SK-N-SH (cell line): Measurements from ENCODE around the gene MT1M. TPM values are rescaled to one million over a fixed set of nuclear protein-coding genes. Genes with fewer than 3 reads are reported as not detected.

ENCODE experiments used
- CTCF ChIA-PET: fragments of 300-600, 350-600 bp; formaldehyde crosslinking; extraction: SDS; loops from one replicate; lab custom pipeline; 2021; lab: Yijun Ruan, JAX
- POLR2A ChIA-PET: fragments of 350-600 bp; sonication (Branson Sonifier 250); formaldehyde crosslinking; extraction: SDS; loops from one replicate; lab custom pipeline; 2020; ENCODE audit warnings: antibody characterized with exemption, inconsistent platforms; lab: Yijun Ruan, JAX
- DNase-seq: peaks from one replicate; pipeline ENCODE4 v3.0.0; 2012
- H2AFZ ChIP-seq: fragments of 200-600 bp; sonication (generic); 2 replicates; pipeline ENCODE4 v1.8.1; 2016; ENCODE audit warnings: antibody characterized with exemption, mild to moderate bottlenecking, low read depth
- H3F3A ChIP-seq: fragments of 200-600 bp; sonication (generic); replicated peaks from 2 replicates; pipeline ENCODE3; 2016; ENCODE audit warnings: antibody characterized with exemption, mild to moderate bottlenecking; ENCODE audit not compliant: insufficient read depth
- H3K27ac ChIP-seq, 2 experiments: fragments of 200-500 bp in 1 of 2; fragments of 200-600 bp in 1 of 2; sonication (Bioruptor generic) in 1 of 2; sonication (generic), shearing (Covaris generic) in 1 of 2; 2 replicates each; pipeline versions ENCODE4 v1.5.1 to v1.6.1; 2014 to 2016; ENCODE audit warnings: low read depth in 2 of 2, inconsistent platforms in 1 of 2, low read length in 1 of 2, mild to moderate bottlenecking in 1 of 2, mixed read lengths in 1 of 2
- H3K27me3 ChIP-seq: fragments of 200-600 bp; sonication (generic), shearing (Covaris generic); 2 replicates; pipeline ENCODE4 v1.6.1; 2016; ENCODE audit warnings: mixed run types; ENCODE audit not compliant: insufficient read depth
- H3K36me3 ChIP-seq, 2 experiments: fragments of 200-500 bp in 1 of 2; fragments of 200-600 bp in 1 of 2; sonication (Bioruptor generic) in 1 of 2; sonication (generic) in 1 of 2; replicated peaks in 1 of 2; 2 replicates each; pipeline versions ENCODE3 to v1.5.1; 2014 to 2016; ENCODE audit warnings: low read length in 1 of 2, mild to moderate bottlenecking in 1 of 2; ENCODE audit not compliant: insufficient read depth in 2 of 2, control insufficient read depth in 1 of 2
- H3K4me1 ChIP-seq, 2 experiments: fragments of 200-500 bp in 1 of 2; fragments of 200-600 bp in 1 of 2; sonication (Bioruptor generic) in 1 of 2; sonication (generic), shearing (Covaris generic) in 1 of 2; 2 replicates each; pipeline versions ENCODE4 v1.5.1 to v1.6.1; 2014 to 2016; ENCODE audit warnings: low read depth in 1 of 2, low read length in 1 of 2, mixed run types in 1 of 2; ENCODE audit not compliant: insufficient read depth in 2 of 2, control insufficient read depth in 1 of 2
- H3K4me2 ChIP-seq: fragments of 200-600 bp; sonication (generic), shearing (Covaris generic); 2 replicates; pipeline ENCODE4 v1.6.1; 2017; ENCODE audit warnings: mixed run types
- H3K4me3 ChIP-seq, 2 experiments: fragments of 200-500 bp in 1 of 2; fragments of 200-600 bp in 1 of 2; sonication (Bioruptor generic) in 1 of 2; sonication (generic), shearing (Covaris generic) in 1 of 2; 2 replicates each; pipeline versions ENCODE4 v1.5.1 to v1.8.1; 2014 to 2016; ENCODE audit warnings: low read depth in 2 of 2, inconsistent platforms in 1 of 2, low read length in 1 of 2, mild to moderate bottlenecking in 1 of 2, mixed read lengths in 1 of 2, moderate library complexity in 1 of 2
- H3K79me2 ChIP-seq: fragments of 200-600 bp; sonication (generic); 2 replicates; pipeline ENCODE4 v1.8.1; 2017; ENCODE audit warnings: mild to moderate bottlenecking; ENCODE audit not compliant: insufficient read depth
- H3K9ac ChIP-seq: fragments of 200-600 bp; sonication (generic); 2 replicates; pipeline ENCODE4 v1.6.1; 2017; ENCODE audit warnings: mixed run types
- H3K9me2 ChIP-seq: fragments of 200-600 bp; sonication (generic); 2 replicates; pipeline ENCODE4 v1.6.1; 2017; ENCODE audit warnings: mixed run types
- H3K9me3 ChIP-seq: fragments of 200-600 bp; sonication (generic); 2 replicates; pipeline ENCODE4 v1.6.1; 2017; ENCODE audit warnings: mixed run types, mild to moderate bottlenecking, moderate library complexity
- H4K20me1 ChIP-seq: fragments of 200-600 bp; sonication (generic); 2 replicates; pipeline ENCODE4 v1.6.1; 2017; ENCODE audit warnings: mild to moderate bottlenecking, mixed run types; ENCODE audit not compliant: insufficient read depth
- FOXM1 ChIP-seq: IDR thresholded peaks from 2 replicates; pipeline ENCODE4 v1.4.0; 2012; ENCODE audit warnings: low read depth, mild to moderate bottlenecking
- NRF1 ChIP-seq: IDR thresholded peaks from 2 replicates; pipeline ENCODE4 v1.6.1; 2012; ENCODE audit warnings: low read depth, mild to moderate bottlenecking, low read length
- REST ChIP-seq: IDR thresholded peaks from 2 replicates; pipeline ENCODE4 v1.6.1; 2012; ENCODE audit warnings: mild to moderate bottlenecking, low read depth, low read length, moderate library complexity
- RFX5 ChIP-seq: IDR thresholded peaks from 2 replicates; pipeline ENCODE4 v1.6.1; 2012; ENCODE audit warnings: mild to moderate bottlenecking, improper control_type of control experiment, low read length
- SIN3A ChIP-seq: IDR thresholded peaks from 2 replicates; pipeline ENCODE4 v1.6.1; 2012; ENCODE audit warnings: low read depth, mild to moderate bottlenecking, low read length, moderate library complexity, borderline replicate concordance
- SMC3 ChIP-seq: IDR thresholded peaks from 2 replicates; pipeline ENCODE4 v1.6.1; 2012; ENCODE audit warnings: low read depth, low read length, improper control_type of control experiment
- TAF1 ChIP-seq: IDR thresholded peaks from 2 replicates; pipeline ENCODE4 v1.6.1; 2012; ENCODE audit warnings: low read depth, mild to moderate bottlenecking, low read length, moderate library complexity, borderline replicate concordance
- ZBTB33 ChIP-seq: IDR thresholded peaks from 2 replicates; pipeline ENCODE4 v1.4.0; 2012; ENCODE audit warnings: low read depth, borderline replicate concordance
- WGBS: methylation state at CpG from one replicate; pipeline ENCODE4 v1.1.6; 2017; ENCODE audit warnings: low lambda C conversion rate; 5-methylcytosine and 5-hydroxymethylcytosine counted together
- polyA plus RNA-seq, 3 experiments: library from polyadenylated mRNA; depleted of rRNA; stranded (reverse); fragments of >200 nt; gene quantifications; 2 replicates each; pipeline ENCODE4 v1.2.3, GENCODE V29; 2012

Gene MT1M
- polyA plus RNA-seq, 1 of the 3 experiments (the other 2 are of a cell fraction), result 1.3 TPM

DNA sequence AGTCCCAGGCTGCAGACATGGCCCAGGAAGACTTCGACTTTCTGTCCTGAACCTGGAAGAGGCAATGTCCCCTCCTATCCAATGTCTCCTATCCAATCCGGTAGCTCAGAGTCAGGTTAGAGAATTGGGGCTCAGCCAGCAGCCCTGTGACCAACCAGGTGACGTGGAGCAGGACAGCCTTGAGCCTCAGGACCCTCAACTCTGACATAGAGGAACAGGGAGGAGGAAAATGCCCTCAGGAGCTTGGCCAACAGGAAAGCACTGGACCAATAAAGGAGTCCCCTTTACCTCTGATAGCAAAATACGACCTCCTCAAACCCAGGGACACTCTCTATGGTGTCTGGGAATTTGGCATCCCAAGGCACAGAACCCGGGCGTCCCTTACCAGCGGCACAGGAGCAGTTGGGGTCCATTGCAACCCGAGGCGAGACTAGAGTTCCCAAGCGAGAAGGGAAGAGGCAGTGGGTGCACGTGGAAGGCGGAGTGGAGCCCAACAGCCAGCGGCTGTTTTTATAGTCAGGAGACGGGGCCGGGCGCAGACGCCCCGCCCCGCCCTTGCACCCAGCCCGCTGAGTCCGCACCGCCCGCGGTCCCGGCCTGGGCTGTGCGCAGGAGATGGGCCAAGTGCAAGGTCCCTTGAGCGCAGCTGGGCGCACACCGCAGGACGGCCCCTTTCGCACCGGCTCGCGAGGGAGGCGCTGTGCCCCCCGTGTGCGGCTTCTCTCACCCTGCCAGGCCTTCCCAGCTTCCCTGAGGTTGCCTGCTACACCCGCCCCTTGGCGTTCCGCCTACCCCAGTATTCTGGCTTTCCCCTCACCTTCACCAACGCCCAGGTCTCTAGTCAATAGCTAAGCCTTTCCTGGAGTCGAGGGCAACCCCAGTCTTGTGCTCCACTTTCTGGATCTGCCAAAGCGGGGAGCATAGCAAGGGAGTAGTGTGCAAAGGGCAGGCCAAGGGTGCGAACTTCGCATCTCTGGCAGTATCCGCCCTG is 35.4 kb downstream of the MT1M start, which contains the start of gene MT1G:
TSS of gene MT1G (minus strand) at position 485 of the 991 bp plus-strand sequence. CDS start at position 413, 72 bp downstream.
- H3K4me1 ChIP-seq, result no peaks in the 10 kb centered on the region; a peak in 1 of 4 replicates
- H3K27me3 ChIP-seq, result peaks cover 46% of the 10 kb centered on the region
- TF ChIP-seq REST (no peak), RFX5 (no peak), SMC3 (no peak), TAF1 (no peak), FOXM1 (no peak), ZBTB33 (no peak), NRF1 (no peak), SIN3A (no peak)
- peak; percentile 57 for DNase-seq
- H3K4me2 ChIP-seq, result no peak within 1 kb of the TSS
- WGBS, result 60% methylated on average over 28 of the region's 46 CpGs
- ChIA-PET CTCF (interaction anchor here (0.7 to 1.4 kb wide), 5 partner anchors 55 to 121 kb away, joined by 3 to 4 read pairs (median 3); partner anchors contain the start of gene MT2A), POLR2A (no interaction called here)
- no peaks in the 10 kb centered on the region for H3K36me3 ChIP-seq
- no peak within 1 kb of the TSS for H2AFZ ChIP-seq
- no peaks in the 10 kb centered on the region for H3F3A ChIP-seq
- no peaks in the 10 kb centered on the region for H3K79me2 ChIP-seq
- H3K9me2 ChIP-seq, result no peaks in the 10 kb centered on the region
- H3K27ac ChIP-seq, result no peak within 1 kb of the TSS
- H3K9ac ChIP-seq, result no peak within 1 kb of the TSS
- no peaks in the 10 kb centered on the region for H4K20me1 ChIP-seq
- H3K9me3 ChIP-seq, result no peaks in the 10 kb centered on the region
- H3K4me3 ChIP-seq, result no peak within 1 kb of the TSS
